SW480 (cell line): ENCODE results near the gene NFATC1.

ENCODE experiments used
- DNase-seq: peaks from one replicate; pipeline ENCODE4 v3.0.0-alpha.2; 2016; ENCODE audit warnings: low spot score

The NFATC1 gene

DNA sequence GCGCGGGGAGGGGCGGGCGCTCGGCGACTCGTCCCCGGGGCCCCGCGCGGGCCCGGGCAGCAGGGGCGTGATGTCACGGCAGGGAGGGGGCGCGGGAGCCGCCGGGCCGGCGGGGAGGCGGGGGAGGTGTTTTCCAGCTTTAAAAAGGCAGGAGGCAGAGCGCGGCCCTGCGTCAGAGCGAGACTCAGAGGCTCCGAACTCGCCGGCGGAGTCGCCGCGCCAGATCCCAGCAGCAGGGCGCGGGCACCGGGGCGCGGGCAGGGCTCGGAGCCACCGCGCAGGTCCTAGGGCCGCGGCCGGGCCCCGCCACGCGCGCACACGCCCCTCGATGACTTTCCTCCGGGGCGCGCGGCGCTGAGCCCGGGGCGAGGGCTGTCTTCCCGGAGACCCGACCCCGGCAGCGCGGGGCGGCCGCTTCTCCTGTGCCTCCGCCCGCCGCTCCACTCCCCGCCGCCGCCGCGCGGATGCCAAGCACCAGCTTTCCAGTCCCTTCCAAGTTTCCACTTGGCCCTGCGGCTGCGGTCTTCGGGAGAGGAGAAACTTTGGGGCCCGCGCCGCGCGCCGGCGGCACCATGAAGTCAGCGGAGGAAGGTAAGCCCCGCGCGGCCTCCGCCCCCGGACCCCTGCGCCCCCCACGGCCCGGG lies at the start of gene NFATC1:
NFATC1 (plus strand) TSS at position 170 of the 644 bp plus-strand sequence; CDS start at position 465, 295 bp downstream.
- peak; percentile 38 for DNase-seq

DNA sequence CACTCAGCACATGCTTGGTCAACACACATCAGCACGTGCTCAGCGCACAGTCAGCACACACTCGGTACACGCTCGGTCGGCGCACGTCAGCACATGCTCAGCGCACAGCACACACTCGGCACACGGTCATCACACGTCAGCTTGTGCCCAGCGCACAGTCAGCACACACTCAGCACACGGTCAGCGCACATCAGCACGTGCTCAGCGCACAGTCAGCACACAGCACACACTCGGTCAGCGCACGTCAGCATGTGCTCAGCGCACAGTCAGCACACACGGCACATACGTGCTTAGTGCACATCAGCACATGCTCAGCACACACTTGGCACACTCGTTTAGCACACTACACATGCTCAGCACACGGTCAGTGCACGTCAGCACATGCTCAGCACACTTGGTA lies 49.7 kb upstream of the NFATC1 start:
- DNase-seq, result no peak

DNA sequence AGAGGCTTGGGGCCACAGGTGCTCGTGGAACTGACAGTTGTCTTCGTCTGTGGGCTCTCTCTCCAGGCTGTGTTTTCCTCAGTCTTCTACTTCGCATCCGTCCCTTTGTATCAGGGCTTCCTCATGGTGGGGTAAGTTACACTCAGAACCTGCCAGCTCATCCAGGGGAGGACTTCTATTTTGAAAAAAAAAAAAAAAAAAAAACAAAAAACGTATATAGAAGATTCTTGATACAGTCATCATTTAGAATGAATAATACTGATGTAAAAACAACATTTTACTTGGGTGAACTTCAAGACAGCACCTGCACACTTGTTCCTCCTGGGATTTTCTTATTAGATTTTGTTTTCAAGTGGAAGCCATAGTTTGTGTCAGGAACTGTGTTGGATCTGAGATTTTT lies 47.7 kb upstream of the NFATC1 start:
- DNase-seq, result no peak

DNA sequence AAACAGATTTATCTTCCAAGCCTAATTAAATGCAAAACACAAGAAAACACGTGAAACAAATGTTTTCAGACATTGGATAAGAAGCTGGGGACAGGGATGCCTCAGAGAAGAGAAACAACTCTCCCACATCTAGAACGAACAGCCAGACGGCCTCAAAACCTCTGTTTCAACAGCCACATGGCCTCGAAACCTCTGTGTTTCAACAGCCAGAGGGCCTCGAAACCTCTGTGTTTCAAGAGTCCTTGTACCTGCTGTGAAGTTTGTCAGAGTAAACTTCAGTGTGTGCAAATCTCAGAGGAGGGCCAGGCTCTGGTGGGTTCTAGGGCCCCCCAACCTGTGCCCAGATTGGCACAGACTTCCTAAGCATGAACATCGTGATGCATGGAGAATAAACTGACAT lies 43.3 kb upstream of the NFATC1 start:
- no peak for DNase-seq

DNA sequence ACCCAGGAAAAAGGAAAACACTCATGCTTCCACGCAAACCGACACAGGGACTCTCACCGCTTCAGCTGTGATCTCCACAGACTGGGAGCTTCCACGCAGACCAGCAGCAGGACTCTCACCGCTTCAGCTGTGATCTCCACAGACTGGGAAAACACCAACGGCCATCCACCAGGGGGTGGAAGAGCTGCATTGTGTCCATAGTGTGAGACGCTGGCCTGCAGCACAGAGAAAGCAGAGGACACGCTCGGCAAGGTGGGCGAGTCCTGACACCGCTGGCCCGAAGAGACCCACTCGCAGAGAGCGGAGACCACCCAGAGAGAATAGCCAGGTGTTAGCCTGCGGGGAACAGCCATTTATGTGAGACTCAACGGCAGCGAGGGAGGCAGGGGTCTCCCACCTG lies 42.5 kb upstream of the NFATC1 start:
- DNase-seq, result no peak

DNA sequence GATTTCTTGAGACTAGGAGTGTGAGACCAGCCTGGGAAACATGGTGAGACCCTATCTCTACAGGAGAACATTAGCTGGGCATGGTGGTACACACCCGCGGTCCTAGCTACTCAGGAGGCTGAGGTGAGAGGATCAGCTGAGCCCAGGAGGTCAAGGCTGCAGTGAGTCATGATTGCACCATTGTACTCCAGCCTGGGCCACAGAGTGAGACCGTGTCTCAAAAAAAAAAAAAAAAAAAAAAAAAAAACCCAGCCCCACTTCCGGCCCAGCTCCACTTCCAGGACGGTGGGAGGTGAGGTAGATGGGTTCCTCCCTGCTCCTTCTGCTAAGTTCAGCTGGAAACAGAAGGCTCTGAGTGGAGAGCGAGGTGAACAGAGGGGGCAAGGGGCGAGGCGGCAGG lies 41.4 kb upstream of the NFATC1 start:
- DNase-seq, result no peak

DNA sequence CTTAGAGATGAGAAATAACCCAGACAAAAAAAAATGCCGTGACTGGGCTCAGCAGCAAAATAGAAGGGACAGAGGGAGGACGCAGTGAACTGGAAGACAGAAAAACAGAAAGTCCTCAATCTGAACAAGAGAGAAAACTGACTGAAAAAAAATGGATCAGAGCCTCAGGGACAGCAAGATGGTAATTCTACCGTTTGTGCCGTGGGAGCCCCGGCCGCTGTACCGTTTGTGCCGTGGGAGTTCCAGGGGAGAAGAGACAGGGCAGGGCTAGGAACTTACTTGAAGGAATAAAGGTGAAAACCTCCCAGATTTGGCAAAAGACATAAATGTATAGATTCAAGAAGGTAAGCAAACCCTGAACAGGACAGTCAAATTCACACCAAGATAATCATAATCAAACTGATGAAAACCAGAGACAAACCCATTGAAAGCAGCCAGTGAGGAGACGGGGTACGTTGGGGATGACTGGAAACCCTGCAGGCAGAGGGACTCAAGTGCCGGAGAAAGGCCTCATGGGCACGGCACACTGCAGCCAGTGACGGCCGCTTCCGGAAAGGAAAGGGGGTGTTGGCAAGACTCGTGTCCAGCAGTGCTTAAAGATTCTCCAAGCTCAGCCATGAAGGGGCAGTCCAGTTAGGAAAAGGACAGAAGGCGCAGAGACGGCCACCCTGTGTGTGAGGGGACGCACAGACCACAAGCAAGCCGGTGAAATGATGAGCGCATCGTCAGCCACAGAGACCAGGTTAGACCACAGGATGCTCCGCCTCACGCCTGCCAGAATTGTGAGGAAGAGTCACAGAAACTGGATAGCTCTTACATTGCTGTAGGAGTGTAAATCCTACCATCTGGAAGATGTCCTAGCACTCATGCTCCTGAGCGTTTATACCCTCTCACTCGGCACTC lies 40.0 kb upstream of the NFATC1 start:
- no peak for DNase-seq

DNA sequence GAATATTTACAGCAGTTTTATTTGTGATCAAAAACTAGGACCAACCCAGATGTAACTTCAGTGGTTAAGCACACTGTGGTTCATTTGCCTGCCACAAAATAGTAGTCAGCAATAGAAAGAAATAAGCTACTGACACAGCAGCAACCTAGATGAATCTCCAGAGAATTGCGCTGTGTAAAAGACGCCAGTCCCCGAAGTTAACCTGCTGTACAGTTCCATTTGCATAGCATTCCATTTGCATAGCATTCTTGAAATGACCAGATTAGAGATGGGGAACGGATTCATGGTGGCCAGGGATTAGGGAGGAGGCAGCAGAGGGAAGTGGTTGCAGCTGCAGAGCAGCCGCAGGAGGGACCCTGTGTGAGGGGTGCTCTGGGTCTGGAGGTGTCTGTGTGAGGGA lies 39.3 kb upstream of the NFATC1 start:
- no peak for DNase-seq

DNA sequence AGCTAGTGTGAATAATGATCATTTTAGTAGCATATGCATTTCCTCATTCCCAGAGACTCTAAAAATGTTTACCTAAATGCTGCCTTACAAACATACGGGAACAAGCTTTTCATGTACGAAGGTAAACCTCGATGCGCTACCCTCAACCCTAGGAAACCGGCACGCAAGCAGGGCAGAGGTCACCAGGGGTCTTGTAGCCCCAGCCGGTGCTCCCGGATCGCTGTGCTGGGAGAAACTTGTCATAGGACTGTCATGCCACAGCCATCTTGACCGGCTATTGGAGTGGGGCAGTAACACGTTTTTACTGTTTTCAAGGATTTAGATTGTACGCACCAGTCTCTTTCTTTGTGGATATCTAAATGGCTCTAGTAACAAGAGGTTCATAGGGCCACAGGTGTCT lies 34.8 kb upstream of the NFATC1 start:
- no peak for DNase-seq

DNA sequence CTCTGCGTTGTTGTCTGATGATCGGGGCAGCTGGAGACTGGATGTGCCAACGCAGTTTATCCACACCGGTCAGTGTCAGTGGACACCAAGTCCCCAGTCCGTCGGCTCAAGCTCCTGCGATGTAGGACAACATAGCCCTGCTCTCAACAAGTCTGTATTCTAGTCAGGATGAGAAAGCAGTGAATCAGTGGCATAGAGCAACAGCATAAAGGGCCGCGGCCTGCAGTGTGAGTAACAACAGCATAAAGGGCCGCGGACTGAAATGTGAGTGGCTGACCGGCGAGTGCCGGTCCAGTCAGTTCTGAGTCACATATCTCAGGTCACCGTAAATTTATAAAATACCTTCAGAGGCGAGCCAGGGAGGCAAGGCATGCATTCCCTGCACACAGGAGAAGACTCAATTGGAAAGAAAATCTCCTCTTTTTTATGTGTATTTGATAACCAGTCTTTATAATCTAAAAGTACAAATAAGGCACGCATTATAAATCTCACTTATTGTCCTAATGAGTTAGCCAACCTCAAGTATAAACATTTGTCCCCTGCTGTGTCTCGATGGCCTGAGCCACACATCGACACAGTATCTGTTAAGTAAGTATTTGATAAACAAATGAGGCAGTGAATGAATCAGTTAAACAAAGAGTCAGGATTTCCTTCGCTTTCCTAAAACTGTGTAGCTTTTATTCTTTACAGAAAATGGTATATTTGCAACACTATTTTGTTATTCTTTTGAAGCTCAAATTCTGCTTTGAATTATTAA lies 33.8 kb upstream of the NFATC1 start:
- no peak for DNase-seq

DNA sequence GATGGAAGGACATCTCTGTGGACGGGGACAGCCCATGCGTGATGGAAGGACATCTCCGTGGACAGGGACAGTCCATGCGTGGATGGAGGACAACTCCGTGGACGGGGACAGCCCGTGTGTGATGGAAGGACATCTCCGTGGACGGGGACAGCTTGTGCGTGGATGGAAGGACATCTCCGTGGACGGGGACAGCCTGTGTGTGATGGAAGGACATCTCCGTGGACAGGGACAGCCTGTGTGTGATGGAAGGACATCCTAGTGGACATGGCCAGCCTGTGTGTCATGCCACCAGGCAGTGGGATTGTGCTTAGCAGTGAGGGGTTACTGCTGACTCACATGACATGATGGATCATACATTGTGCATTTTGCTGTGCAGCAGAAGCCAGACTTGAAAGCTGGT lies 30.0 kb upstream of the NFATC1 start:
- no peak for DNase-seq

DNA sequence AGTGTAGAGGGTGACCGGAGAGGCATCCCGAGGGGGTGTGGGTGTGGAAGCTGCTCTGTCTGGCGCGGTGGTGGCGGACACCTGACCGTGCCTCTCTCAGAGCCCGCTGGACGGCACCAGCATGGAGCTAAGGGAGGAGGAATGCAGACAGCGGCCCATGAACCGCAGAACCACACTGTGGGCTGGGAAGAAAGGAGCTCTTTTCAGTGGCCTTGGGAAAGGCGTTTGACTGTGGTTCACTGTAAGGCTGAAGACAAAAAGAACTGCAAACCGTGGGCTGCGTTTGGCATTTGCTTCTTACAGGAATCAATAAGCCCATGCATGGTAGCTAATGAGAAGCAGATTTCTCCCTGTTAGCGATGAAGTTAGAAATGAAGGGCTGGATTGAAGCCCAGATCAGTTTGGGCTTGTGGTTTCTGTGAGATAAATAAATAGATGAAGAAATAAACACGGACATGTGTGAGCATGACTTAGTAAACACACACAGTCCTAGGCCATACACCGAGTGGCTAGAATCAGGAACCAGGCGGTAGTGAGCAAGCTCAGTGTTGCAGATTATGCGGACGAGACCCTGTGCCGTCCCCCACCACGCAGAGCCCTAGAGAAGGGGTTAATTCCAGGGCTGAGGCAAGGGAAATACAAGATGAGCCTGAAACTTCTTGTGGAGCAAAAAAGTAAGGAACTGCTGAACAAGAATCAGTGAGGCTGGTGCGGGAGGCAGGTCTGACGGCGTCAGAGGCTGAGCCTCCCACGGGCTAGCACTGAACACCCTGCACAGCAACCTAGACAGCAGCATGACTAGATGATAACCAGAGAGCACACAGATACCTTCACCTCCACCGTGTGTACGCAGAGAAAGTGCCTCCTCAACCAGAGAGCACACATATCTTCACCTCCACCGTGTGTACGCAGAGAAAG lies 29.3 kb upstream of the NFATC1 start:
- no peak for DNase-seq

DNA sequence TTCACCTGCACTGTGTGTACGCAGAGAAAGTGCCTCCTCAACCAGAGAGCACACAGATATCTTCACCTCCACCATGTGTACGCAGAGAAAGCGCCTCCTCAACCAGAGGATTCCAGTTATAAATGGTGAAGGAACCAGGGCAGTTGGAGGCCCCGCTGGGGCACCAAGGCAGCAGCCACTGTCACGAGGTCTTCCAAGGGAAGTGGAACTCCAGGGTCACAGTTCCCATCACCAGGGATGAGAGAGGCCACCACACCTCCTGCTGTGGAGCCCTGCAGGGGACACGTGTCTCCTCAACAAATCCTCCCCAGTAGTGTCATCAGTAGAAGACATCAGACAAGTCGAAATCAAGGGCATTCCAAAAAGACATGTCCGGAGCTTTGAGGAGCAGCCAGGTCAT lies 28.2 kb upstream of the NFATC1 start:
- DNase-seq, result no peak

DNA sequence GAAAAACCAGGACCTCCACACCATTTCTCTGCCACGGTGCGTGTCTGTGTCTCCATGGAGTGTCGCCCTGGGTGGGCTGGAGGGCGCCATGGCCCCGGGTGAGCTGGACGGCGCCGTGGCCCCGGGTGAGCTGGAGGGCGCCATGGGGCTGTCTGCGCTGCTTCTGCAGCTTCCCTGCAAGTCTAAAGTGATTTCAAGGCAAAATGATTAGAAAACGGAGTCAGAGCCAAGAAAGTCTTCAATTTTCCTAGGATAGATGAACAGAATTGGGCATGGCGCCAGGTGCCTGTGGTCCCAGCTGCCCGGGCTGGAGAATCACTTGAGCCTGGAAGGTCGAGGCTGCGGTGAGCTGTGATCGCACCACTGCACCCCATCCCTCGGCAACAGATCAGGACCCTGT lies 27.7 kb upstream of the NFATC1 start:
- DNase-seq, result no peak

DNA sequence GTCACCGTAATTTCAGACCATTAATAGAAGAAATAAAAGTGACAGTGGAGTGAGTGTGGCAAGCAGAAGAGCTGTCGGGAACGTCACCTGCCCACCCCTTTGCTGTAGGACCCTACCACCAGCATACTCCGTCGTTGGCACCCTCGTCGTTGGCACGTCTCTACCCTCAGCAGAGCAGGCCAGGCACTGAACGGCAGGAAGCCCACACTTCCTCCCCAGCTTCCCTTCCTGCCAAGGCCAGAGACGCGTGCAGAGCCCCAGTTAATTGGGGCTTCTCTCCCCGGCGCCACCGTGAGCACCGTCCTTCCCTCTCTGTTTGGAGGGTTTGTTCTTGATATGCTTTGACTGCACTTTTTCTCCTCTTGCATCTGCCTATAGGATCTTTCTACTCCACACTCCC lies 27.0 kb upstream of the NFATC1 start:
- no peak for DNase-seq

DNA sequence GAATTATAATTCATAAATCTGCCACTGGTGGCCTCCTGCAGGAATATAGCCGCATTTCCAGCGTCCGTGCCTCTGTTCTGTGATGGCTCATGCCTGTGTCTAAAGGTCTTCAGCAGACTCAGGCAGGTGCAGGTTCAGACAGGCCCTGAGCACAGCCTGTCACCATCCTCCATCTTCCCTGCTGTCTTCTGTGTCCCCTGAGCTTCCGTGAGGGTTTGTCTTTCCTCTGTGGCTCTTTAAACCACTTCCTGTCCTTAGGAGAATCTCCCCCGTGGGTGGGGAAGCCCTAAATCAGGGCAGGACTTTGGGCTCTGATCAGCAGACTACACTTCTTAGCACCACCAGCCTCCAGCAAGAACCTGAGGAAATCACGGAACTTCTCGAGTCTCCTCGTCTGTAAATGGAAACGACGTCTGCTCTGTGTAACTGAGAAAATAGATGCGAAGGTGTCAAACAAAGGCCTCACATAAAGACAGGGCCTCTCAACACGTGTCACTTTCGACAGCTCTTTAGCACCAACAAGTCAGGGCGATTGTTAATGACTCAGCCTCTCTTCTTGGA lies 24.1 kb upstream of the NFATC1 start:
- DNase-seq, result no peak

DNA sequence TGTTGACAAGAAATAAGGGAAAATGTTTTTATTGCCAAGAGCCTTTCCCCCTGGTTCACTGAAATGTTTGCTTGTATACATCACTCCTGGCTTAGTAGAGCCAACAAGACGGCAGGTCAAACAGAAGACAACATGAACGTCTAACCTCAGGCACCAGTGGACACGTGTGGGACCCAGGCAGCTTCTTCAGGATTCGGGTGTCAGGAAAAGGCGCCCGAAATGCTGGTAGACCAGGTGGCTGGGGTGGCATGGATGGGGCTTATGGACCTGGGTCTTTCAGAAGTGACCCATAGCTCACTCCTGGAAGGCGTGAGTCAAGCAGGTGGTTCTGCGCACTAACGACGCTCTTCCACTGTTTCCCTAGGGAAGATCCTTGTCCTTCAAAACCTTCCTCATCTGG lies 23.3 kb upstream of the NFATC1 start:
- no peak for DNase-seq

DNA sequence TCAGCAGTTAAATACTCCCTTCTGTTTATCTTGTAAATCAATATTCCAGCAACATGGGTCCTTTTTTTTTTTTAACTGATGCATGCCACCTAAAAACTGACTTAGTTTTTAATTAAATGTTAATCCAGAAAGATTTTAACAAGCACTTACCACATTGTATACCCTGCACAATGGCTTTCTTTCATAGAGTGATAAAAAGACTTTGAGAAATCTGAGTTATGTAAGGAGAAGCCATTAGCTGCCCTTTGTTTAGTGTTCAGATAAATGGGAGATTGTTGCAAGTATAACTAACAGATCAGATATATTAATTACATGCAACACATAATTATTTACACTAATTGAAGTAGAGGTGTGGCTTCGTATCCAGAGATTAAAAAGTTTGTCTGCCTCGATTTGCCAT lies 22.7 kb upstream of the NFATC1 start:
- DNase-seq, result no peak

DNA sequence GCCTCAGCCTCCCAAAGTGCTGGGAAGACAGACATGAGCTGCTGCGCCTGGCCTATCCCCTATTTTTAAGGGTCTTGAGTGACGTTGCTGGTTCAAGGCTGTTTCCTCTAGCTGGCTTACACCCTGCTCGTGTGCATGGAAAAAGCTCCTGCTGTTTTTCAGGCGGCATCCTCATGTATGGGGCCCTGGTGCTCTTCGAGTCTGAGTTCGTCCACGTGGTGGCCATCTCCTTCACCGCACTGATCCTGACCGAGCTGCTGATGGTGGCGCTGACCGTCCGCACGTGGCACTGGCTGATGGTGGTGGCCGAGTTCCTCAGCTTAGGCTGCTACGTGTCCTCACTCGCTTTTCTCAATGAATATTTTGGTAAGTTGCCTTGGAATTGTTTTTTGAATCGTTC lies 22.0 kb upstream of the NFATC1 start:
- DNase-seq, result no peak

DNA sequence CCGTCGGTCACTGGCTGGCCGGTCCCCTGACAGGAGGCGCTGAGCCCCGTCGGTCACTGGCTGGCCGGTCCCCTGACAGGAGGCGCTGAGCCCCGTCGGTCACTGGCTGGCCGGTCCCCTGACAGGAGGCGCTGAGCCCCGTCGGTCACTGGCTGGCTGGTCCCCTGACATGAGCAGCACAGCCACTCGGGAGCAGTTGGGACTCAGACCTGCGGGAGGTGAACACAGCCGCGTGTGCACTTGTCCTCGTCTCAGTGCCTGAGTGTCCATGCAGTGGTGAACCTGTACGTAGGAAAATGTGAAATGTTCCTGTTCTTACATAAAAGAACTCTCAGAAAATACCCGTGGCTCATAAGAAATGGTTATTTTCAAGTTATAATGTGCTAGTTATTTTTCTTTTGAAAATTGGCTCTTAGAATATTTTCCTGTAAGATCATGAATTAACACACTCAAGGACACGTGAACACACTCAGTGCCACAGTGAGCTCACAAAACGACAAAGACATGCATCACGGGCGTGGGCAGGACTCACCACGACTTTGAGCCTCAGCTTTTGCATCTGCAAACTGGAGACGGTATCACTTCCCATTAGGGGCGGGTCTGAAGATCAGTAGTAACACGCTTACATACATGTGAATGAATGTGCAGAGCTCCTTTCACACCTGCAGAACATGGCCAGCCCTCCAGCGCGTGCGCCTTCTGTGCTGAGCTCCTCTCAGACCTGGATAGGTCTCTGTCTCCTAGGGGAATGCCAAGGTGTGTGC lies 21.1 kb upstream of the NFATC1 start:
- DNase-seq, result no peak
